HG03558 (cell line): ENCODE results near the gene MLPH.

Experiments used
- ATAC-seq: cut with Tn5 transposase; IDR thresholded peaks from one replicate; pipeline ENCODE4 v1.9.1; 2021; ENCODE audit warnings: moderate number of reproducible peaks; ENCODE audit not compliant: unreplicated experiment; ENCODE audit errors: extremely low read depth

Gene MLPH

DNA sequence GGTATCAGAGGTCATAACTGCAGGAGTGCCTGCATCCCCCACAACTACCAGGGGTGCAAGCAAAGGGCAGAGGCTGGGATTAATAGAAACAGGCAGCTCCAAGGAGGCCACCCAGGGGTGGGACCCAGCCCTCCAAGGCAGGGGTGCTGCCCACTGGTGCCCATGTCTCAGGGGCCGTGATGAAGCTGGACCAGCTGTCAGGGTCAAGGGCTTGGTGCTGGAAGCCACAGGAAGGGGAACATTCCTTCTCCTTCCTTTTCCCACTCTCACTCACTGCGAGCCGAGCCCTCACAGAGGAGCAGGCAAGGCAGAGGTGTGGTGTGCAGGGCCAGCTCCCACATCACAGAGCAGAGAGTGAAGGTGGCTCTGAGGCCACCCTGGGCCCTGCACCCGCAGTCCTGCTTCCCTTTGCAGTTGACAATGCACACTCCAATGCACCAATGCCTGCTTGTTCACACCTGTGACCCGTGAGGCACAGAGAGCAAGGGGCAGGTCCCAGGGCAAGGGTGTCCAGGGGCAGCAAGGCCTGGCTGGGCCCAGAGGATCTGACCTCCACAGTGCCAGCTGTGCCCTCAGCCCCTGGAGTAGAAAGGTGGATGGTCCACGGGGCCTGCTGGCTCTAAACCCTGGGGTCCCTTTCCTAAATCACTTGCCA, 28.7 kb downstream of the MLPH start:
- no peak for ATAC-seq

- ATAC-seq: no peak
These were observed 30.1 kb downstream of the MLPH start for GRCh38 chr2:237517163-237517562.

DNA sequence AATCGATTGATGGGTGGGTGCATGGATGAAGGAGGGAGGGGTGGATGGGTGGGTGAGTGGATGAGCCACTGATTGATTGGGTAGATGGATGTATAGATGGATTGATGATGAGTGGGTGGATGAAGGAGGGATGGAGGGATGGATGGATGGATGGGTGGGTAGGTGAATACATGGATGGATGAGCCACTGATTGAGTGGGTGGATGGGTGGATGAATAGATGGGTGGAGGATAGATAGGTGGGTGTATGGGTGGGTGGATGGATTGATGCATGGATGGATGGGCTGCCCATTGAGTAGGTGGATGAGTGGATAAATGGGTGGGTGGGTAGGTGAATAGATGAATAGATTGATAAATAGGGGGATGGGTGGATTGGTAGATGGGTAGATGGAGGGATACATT, 30.9 kb downstream of the MLPH start:
- ATAC-seq: no peak

DNA sequence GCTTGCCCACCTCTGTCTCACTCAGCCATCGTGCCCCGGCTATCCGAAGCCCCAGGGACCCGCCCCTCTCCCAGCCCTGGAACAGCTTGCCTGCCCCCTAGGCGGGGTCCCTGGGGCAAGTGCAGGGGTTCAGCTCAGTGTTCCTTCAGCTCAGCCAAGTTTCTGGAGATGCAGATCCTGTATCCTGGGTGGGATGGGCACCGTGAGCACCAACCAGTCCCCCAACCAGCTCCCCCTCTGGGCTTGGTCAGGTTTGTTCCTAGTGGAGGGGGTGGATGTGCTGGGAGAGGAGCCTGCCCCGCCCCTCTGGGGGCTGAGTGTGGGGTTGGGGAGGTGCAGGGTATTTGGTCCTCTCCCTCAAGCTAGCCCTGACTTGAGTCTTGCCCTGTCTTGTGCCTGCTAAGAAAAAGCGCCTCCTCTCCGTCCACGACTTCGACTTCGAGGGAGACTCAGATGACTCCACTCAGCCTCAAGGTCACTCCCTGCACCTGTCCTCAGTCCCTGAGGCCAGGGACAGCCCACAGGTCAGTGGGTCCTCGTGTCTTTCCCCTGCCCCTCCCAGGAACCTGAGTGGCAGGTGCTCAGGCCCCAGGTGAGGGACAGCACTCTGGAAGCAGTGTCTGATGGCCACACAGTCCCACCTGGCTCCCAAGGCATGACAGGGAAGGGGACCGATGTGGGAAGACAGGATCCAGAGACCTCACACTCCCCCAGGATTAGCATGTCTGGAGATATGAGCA, 32.6 kb downstream of the MLPH start:
- no peak for ATAC-seq

GRCh38 chr2:237520290-237520689, 33.2 kb downstream of the MLPH start:
- no peak for ATAC-seq

DNA sequence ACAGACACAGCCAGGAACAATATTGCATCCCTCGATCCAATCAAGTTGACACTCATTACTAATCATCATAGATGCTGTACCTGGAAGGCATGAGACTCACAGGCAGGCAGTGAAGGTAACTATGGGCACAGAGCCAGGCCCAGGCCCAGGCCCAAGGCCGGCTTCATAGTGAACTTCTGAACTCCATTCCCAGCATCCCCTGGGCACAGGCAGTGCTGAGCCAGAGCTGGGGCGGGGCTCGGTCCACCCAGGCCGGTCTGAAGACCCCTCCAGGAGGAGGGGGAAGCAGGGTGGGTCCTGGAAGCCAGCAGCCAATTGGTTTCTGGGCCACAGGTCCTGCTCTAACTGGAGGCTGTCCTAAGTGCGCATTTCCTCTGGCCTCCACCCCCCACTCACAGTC, 37.6 kb downstream of the MLPH start:
- no peak for ATAC-seq

DNA sequence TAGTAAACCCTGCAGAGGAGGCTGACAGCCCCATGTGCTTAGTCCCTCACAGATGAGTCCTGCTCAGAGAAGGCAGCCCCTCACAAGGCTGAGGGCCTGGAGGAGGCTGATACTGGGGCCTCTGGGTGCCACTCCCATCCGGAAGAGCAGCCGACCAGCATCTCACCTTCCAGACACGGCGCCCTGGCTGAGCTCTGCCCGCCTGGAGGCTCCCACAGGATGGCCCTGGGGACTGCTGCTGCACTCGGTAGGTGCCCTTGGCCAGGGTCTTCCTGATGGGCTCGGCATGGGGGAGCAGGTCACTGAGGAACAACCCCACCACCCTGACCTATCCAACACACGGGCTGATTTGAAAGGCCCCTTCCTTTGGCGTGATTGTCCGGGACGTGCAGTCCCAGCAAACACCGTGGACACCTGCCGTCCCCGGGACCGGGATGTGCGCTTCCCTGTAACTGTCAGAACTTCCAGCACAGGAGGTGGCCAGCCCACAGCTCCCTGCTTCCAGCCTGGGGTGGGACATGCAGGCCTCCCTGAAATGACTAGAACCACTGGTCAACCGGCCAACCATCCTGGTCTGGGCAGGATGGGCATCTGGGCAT, 38.6 kb downstream of the MLPH start:
- ATAC-seq: no peak

DNA sequence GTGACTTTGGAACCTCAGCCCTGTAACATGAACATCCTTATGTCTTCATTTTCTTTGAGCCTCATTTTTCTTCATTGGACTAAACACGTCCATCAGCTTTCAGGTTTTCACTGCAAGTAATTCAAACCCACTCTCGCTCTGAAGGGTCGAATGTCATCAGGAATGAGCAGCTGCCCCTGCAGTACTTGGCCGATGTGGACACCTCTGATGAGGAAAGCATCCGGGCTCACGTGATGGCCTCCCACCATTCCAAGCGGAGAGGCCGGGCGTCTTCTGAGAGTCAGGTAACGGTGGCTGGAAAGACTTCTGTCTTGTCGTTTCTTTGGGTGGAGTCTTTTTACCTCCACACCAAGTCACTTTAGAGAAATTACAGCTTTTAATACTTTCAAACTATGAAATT, 40.2 kb downstream of the MLPH start:
- no peak for ATAC-seq

GRCh38 chr2:237527766-237528165, 40.7 kb downstream of the MLPH start:
- ATAC-seq: no peak

DNA sequence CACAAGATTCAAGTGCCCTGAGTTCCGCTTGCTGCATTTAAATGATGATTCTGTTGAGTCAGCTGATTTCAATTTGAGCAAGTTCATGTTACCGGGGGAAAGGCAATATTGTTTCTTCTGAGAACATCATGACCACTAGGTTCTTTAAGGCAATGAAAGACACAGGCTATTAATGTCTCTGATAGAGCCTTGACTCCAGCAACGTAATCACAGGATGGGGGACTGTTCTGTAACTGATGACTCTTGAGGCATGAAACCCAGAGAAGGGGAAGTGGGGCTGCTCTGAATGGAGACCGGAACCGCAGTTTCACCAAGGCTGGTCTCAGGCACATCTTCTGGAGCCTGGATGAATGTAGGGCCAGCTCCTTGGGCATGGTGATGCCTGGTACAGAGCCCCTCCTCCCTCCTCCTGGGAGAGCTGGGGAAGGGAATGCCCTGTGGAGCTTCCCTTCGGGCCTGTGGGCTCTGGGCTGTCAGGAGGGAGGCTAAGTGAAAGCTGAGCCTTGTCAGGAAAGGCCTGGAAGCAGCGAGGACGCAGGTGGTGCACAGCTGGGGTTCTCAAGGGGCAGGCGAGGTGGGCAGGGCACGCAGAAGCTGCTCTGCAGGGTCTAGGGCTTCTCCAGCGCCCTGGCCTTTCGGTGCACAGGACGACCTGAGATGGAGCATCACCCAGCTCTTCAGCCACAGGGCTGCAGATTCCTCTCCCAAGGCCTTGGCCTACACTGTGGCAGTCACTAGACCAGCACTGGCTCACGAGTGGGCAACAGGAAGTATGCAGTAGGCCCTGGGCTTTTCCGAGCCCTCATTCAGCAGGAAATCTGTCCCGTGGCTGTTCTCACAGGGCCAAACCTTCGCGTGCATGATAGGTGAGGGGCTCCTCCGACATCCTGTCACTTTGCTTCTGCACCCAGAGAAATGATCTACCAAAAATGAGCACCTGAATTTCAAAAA, 42.7 kb downstream of the MLPH start:
- no peak for ATAC-seq

DNA sequence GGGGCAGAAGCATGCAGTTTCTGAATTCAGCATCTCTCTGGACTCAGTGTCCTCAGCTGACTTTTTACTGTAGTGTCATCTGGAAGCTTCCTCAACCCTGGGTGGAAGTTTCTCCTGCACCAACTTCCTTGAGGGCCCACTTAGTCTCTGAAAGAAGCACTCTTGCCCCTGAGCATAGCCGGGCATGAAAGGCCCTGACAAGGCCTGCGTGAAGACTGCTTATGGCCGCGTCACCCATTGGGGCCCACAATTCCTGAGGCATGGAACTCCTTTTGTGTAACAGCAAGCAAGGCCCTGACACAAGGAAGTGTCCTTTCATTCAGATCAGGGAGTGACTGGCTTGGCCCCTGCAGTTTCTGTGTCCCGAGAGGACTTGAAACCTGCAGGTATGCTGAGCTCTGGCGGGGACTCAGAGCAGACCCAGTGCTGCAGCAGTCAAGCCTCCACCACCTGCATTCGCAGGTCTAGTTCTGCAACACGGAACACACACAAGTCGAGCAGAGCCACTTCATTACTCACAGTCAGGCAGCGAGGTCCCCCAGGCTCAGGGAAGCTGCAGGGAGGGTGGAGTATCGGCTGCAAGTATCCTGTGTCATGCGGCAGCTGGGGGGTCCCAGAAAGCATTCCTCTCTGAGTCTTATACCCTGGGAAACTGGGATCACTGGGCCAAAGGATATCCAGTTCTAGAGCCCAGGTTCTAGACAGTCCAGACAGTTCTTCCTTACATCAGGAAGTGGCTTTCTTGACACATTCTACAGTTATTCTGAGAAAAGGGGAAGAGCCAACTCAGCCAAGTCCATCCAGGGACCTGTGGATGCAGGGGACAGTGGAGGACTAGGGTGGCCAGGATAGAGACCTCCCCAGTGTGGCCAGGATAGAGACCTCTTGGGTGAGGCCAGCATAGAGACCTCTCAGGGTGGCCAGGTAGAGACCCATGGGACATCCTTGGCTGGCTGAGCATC, 43.7 kb downstream of the MLPH start:
- no peak for ATAC-seq

DNA sequence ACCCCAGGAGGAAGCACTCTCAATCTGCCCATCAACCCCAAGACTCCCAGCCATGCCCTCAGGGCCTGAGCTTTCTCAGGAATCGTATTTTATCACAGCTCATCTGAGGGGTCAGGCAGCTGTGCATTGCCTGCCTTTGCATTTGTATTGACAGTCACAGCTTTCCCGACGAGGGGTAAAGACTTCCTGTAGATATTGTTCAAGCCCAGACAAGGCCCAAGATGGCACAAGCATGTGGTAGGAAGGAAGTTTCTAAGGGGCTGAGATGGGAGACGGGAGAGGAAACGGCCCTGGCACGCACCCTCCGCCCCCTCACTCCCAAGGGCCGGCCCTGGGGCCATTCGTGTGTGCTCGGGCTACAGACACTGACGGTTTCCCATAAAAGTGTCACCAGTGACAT, 45.1 kb downstream of the MLPH start:
- ATAC-seq: no peak

DNA sequence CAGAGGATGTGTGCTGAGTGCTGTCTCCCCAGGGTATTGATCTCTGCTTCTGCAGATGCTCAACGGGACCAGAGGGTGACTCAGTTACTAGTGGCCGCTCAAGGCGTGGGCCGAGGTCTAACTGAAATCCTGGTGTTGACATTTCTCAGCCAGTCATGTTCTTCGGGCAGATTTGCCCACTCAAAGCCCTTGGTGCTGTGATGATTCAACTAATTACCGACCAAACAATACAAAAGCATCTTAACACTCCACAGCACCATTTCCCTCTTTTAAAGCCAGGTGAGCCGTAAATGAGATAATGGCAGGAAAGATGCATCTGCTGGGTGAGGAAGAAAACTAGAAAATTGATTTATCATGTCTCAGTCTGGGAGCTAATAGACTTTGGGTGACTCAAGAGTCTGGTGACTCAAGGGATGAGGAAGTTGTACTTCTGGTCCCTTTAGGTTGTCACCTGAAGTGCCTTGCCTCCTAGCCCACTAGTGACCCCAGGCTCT, 46.7 kb downstream of the MLPH start:
- ATAC-seq: no peak

DNA sequence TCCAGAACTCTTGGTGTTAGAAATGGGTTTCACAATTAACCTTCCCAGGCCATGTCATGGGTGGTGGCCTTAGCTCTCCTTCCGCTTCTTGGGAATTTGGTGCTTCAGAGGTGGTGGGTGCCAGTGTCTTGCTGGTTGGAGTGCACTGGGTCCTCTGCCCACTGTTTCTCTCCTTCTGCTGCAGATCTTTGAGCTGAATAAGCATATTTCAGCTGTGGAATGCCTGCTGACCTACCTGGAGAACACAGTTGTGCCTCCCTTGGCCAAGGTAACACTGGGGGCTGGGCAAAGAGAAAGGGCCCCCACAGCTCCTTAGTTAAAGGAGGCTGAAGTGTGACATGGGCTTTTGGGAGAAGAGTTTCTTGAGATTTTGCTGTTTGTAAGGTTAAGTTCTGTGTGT, 47.3 kb downstream of the MLPH start:
- no peak for ATAC-seq

DNA sequence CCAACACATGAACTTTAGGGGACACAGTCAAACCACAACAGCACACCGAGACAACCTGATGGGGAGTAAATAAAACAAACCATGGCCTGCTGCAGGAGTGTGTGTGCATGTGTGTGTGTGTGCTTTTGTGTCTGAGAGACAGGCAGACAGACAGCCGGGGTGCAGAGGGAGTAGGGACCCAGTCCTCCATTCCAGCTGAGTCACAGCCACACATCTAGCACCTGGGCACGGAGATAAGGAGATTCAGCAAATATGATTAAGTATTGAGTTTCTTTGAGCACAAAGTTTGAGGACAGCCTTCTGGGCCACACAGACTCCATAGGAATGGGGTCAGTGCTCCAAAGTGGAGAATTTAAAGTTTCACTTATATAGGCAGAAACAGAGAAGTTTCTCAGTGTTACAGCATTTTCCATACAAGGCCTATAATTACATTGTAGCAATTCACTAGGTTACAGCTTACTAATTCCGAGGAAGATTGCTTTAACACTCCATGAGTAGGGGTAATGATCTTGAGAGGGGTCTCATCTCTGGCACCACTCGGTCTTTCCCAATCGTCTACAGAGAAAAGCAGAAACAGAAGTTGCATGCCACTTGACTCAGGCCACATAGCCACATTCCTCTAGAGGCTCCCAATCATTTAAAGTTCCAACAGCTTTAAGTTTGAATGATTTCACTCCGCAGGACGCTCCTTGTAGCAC, 48.5 kb downstream of the MLPH start:
- no peak for ATAC-seq

GRCh38 chr2:237536083-237536415, 49.0 kb downstream of the MLPH start:
- ATAC-seq: no peak

DNA sequence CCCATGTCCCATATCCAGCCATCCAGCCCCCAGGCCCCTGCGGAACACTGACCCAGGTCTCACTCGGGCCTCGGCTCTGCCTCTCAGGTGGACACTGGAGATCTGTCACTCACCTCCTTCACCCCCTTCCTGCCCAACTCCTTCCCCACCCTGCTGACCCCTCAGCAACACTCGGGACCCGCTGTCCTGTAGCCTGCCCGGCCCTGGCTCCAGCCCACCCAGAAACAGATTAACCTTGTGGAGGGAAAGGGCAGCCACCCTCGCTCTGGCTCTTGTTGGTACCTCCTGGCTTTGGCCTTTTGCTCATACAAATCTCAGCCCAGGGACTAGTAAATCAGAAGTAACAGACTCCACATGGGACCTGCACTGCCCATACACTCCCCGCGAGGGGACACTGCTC, 49.6 kb downstream of the MLPH start:
- ATAC-seq: no peak

- no peak for ATAC-seq
These were observed 51.1 kb downstream of the MLPH start for GRCh38 chr2:237538001-237538720.
